GM19043 (cell line): ENCODE measurements around the gene GDI2.
"Not testable (repeated sequence)": the region's sequence is repeated elsewhere in the genome, so short reads cannot be mapped to it uniquely, and the experiment has no call there.

Experiments
- ATAC-seq: cut with Tn5 transposase; IDR thresholded peaks from one replicate; pipeline ENCODE4 v1.9.1; 2021; ENCODE audit warnings: low read depth; ENCODE audit not compliant: unreplicated experiment

GDI2 gene

DNA sequence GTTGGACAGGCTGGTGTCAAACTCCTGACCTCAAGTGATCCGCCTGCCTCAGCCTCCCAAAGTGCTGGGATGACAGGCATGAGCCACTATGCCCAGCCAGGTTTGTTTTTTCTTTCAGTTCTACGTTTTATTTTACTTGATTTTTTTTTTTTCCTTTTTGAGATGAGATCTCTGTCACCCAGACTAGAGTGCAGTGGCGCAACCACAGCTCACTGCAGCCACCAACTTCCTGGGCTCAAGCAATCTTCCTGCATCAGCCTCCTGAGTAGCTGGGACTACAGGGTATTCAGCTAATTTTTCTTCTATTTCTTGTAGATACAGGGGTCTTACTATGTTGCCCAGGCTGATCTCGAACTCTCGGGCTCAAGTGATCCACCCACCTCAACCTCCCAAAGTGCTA lies 24.3 kb downstream of the GDI2 start:
- no peak for ATAC-seq

DNA sequence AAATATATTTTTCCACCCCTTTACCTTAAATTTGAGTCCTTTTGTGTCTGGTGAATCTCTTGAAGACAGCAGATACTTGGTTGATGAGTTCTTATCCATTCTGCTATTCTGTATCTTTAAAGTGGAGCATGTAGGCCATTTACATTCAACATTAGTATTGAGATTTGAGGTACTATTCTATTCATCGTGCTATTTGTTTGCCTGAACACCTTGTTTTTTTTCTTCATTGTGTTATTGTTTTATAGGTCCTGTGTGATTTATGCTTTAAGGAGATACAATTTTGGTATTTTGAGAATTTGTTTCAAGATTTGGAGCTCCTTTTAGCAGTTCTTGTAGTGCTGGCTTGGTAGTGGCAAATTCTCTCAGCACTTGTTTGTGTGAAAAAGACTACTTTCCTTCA lies 29.9 kb downstream of the GDI2 start:
- ATAC-seq = no peak

DNA sequence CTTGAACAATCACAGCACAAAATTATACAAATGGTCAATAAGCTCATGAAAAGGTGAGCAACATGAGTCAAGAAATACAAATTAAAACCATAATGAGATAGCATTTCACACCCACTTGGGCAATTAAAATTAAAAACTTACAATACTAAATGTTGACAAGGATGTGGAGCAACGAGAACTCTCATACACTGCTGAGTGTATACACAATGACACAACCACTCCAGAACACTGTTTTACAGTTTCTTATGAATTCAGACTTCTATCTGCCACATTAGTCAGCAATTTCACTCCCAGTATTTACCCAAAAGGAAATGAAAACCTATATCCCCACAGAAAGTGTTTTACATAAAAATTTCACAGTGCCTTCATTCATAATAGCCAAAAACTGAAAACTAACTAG lies 31.1 kb downstream of the GDI2 start:
- ATAC-seq = no peak

DNA sequence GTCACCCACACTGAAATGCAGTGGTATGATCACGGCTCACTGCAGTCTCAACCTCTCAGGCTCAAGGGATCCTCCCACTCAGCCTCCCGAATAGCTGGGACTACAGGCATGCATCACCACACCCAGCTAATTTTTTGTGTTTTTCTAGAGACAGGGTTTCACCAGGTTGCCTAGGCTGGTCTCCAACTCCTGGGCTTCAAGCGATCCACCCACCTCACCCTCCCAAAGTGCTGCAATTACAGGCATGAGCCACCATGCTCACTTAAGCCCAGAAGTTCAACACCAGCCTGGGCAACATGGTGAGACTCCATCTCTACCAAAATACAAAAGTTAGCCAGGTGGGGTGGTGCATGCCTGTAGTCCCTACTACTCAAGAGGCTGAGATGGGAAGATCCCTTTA lies 33.5 kb downstream of the GDI2 start:
- ATAC-seq = no peak

DNA sequence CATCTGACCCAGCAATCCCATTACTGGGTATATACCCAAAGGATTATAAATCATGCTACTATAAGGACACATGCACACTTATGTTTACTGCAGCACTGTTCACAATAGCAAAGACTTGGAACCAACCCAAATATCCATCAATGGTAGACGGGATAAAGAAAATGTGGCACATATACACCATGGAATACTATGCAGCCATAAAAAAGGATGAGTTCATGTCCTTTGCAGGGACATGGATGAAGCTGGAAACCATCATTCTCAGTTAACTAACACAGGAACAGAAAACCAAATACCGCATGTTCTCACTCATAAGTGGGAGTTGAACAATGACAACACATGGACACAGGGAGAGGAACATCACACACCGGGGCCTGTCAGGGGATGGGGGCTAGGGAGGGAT lies 35.5 kb downstream of the GDI2 start:
- ATAC-seq = not testable (repeated sequence)

DNA sequence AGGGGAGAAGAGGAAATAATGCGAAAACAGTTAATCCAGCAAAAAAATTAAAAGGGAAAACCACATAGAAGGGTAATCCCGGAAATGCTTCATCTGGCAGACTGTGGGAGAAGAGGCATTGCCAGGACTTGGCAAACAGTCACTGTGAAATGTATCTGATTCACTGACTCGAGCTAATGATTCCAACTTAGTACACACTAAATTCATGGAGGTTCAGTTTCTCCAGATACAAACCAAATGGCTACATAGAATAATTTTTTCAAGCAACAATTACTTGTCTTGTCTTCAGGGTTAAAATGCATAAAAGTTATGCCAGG lies 36.4 kb downstream of the GDI2 start:
- ATAC-seq = no peak

DNA sequence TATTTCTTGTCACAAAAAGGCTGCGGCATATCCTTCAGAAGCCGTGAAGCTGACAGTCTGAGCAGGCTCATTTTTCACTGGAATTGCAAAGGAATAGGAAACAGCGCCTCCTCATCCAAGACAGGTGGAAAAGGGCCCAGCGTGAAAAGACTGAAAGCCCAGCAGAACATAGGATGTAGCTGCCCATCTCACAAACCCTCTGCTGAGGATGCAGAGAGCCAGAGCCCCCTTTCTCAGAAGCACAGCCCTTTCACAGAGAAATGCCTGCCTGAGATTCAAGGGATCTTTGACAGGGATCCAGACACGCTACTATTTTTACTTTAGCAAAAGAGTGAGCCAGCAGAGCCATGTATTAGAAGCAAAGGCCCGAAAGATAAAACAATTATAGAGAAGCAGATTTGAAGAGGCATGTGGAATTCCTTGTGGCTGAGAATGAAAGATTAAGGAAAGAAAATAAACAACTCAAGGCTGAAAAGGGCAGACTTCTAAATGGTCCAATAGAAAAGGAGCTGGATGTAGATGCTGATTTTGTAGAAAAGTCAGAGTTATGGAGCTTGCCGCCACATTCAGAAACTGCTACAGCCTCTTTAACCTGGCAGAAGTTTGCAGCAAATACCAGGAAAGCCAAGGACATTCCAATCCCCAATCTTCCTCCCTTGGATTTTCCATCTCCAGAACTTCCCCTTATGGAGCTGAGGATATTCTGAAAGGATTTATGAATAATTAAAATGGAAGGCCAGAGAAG lies 36.9 kb downstream of the GDI2 start:
- ATAC-seq = no peak

DNA sequence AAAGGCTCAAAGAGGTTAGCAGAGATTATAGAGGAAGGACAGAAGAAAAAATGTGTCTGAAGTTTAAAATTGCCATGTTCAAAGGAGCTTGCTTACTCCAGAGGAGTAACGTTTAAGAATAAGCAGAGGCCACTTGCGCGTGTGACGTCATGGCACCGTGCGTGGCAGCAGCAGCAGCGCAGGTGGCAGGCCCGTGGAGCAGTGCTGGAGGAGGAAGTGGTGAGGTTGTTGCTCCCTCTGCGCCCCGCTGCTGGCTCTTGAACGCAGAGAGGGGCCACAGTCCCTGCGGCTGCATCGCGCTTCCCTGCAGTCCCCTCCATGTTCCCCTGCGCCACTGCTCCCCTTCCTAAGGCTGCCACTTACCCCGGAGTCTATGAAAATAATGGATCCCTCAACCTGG lies 37.5 kb downstream of the GDI2 start:
- ATAC-seq = no peak

DNA sequence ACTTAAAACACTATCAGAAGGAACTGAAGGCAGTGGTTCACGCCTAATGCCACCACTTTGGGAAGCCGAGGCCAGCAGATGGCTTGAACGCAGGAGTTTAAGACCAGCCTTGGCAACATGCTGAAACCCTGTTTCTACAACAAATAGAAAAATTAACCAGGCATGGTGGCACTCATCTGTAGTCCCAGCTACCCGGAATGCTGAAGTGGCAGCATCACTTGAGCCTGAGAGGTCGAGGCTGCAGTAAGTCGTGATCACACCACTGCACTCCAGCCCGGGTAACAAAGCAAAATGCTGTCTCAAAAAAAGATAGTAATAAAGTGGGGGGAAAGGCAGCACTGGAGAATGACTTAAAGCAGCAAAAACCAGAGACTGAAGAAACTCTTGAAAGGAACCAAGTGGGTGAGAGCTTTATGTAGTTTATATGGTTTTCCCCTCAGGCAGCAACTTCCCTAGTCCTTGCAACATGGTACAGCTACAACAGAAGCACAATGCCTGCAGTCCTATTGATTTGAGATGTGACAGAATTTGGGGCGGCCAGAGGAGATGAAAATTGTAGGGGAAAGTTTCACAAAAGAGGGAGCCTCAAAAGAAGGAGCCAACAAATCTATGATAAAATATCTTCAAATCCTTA lies 38.1 kb downstream of the GDI2 start:
- no peak for ATAC-seq

DNA sequence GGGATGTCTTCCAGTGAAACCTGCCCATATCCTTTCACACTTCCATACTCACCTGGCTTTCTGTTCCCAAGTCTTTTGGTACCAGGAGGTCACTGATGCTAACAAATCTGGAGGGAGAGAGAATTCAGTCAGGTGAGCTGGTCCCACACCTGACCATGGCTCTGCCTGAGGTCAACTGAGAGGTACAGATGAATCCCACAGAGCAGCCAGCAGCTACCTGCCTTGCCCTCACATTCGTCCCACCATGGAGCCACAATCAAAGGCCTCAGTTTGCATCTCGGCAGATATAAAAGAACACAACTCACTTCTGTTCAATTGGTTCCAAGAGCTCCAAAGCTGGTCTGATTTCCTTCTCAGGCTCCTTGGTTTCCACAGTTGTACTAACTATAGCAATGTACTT lies 47.0 kb downstream of the GDI2 start:
- ATAC-seq = no peak

DNA sequence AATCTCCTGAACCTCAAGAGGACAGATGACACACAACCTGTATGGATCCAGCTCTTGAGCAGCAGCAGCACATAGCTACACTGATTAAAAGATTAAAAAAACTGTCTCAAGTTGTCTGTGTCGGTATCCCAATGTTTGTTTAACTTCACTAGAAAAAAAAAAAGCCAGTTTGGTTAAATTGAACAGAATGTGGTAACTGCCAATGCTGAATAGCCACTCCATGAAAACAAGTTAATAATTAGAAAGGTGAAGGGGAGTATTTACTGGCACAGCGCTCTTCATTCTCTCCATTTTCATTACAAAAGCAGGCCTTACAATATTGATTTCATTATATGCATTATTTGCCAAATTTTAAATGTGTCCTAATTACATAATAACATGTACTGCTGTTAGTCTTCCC lies 47.6 kb downstream of the GDI2 start:
- no peak for ATAC-seq

DNA sequence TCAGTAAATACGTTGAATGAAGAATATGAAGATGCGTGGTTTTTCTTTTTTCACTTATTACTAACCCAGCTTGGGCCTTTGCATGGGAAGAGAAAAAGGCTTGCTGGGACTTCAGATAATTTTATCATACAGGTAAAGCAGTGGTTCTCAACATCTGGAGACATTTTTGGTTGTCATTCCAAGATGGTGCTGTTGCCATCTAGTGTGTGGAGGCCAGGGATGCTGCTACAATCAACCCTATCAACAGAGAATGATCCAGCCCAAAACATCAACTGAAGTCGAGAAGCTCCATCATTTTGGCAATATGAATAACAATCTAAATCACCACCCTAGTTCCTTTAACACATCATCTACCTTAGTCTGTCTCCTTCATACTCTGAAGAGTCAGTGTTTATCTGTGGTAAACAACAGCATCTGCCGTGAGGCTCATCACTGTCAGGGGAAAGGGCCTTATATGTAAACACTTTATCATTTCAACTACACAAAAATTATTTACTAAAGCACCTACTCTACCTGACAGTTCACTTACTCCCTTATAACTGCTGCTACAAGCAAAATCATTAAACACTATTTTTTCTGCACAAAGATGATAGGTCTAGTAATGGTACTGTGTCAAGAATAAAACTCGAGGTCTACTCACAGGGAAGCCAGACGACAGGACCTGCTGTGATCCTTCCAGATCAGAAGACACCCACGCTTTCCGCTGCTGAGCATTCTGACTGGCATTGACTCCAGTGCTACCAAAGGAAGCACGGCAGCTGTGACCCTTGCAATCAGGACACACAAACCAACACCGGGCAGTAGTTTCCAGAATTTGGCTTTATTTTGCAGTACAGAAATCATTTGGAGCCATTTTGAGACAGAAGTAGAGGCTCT lies 48.6 kb downstream of the GDI2 start:
- no peak for ATAC-seq

DNA sequence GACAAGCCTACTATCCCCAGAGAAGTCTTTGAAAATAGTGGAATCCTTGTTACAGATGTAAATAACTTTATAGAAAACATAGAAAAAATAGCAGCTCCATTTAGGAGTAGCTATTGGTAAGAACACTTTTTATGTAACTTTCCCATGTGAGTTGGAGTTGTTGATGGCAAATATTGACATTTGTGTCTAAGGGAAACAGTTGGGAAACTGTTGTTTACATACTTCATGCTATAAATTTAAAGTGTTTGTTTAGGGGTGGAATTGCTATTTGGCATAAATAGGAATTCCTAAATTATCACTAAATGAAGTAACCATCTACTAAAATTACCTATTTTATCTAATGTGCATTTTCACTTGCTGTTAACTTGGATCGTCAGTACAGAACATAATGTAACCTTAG lies 50.7 kb downstream of the GDI2 start:
- no peak for ATAC-seq

DNA sequence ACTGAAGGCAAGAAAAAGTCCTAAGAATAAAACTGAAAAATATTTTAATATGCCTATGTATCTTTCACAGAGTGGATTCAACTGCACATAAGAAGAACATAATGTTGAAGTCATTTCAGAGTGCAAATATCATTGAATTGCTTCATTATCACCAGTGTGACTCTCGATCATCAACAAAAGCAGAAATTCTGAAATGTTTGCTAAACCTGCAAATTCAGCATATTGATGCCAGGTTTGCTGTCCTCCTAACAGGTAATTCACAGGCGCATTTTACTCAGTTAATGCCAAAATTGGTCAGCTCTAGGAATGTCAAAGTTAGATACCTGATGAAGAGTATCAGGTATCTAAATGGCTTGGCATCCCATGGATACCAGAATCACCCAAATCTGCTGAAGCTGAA lies 52.0 kb downstream of the GDI2 start:
- no peak for ATAC-seq

DNA sequence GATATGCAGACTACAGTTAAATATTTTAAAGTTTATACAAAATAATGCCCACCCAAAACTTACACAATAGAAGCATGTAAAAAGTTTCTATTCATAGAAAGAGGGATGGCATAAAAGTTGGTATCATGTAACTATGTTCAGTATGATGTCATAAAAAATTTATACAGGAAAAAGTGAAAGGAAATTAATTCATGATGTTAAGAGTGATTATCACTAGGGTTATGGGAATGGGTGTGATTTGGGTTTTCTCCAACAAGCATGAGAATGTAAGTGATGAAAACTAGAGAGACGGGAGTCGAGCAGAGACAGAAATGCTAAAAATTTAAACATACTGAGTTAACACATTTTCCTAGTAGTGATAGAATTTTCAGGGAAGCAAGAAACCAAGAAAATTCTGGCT lies 52.7 kb downstream of the GDI2 start:
- no peak for ATAC-seq

DNA sequence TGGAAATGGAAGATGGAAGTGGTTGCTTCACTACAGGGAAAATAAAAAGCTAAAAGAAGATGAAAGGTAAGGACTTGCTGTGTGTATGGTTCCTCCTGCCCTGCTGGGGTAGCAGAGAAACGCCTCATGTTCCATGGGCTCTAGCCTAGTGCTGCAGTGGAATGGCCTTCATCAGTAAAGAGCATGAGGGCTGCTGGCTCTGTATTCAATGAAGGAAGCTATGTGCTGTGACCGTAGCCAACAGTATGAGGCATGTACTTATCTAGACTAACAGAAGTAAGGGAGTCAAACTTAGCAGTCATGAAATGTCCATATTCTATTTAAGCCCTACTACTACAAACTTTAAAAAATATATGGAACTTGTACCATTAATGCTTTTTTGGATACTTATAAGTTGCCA lies 54.3 kb downstream of the GDI2 start:
- ATAC-seq = no peak

DNA sequence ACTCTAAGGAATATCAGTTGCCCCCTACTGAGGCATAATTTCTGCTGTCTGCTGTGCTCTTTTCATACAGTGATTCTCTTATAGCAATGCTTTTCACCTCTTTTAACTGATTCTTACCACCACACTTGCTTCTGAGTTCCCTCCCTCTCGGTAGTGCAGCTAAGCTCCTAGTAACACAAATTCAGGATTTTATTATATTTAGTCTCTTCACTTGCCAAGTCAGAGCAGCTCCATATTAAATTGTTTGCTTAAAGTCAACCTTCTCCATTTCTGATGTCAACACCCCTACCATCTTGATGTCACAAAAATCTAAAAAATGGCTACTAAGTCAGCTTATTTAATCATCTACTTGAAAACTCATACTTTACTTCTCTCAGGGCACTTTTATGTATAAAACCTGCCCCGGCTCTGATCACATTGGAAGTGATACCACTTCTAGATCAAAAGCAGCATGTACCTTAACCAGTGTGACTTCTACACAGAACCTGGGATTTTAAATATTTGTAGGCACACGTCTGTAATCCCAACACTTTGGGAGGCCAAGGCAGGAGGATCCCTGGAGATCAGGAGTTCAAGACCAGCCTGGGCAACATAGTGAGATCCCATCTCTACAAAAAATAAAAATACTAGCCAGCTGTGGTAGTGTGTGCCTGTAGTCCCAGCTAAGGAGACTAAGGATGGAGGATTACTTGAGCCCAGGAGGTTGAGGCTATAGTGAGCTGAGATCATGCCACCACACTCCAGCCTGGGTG lies 55.3 kb downstream of the GDI2 start:
- ATAC-seq = no peak

DNA sequence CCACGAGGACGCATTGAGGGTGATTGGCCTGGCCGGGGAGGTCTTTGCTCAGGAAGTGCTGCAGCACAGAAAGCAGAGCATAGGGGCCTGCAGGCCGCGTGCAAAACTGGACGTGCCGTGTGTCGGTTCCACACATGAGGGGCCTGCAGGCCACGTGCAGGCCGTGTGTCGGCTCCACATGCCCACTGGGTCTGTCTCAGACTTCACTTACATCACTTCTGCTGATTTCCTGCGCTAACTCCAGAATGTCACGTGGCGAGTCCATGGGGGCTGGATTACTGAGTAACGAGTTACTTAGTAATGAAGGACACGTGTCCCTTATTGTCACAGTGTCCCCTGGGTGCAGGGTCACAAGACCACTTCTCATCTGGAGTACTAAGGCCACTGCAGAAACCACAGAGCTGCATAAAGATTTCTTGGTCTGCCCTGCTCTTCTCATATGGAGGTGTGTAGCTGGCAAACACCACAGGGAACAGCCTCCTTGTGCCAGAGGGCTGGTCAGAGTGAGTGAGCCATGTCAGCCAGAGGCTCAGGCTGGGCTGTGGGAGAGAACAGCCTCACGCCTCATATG lies 60.8 kb downstream of the GDI2 start:
- no peak for ATAC-seq

DNA sequence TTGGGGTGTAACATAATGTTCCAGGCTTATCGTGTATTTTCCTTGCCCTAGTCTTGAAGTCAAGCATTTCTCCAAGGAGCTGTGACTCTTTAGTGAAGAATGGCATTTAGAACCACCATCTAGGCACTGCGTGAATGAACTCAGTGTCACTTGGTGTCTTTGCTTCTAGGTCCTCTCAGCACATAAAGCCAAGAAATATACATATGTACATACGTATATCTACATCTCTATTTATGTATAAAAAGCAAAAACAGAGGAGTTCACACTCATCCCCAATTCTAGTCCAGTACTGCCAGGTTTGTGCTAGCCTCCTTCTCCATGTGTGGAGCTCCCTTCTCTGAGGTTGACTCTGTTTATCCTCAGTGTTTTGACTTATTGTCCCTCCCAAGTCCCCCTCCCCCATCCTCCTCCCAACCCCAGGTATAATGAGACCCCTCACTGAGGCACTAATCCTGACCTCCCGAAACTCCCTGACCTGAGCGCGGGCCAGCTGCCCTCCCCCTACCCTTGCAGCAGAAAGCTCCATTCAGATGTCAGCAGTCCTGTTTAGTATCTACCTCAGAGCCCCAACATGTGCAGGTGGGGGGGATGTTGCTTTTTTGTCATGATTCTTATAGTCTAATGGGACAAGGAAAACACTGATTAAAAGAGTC lies 61.5 kb downstream of the GDI2 start:
- no peak for ATAC-seq

DNA sequence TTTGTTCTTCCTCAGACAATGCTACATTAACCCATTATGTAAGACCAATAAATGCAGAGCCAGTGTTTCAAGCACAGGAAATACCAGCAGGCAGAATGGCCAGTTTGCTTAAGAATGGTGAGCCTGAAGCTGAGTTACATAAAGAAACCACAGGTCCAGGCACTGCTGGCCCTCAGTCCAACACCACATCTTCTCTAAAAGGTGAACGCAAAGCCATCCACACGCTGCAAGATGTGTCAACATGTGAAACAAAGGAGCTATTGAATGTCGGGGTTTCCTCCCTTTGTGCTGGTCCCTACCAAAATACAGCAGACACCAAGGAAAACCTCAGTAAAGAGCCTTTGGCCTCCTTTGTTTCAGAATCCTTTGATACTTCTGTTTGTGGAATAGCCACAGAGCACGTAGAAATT lies 64.8 kb downstream of the GDI2 start:
- ATAC-seq = no peak
